Neural progenitor cell (in vitro differentiated cells): ENCODE results near the gene MTRFR.

Experiments used
- EZH2 ChIP-seq: fragments of 200-600 bp; sonication (generic); IDR thresholded peaks from 2 replicates; pipeline ENCODE4 v1.6.1; 2017; ENCODE audit warnings: antibody characterized with exemption, mild to moderate bottlenecking, moderate library complexity
- EZH2phosphoT487 ChIP-seq: fragments of 200-600 bp; sonication (generic); IDR thresholded peaks from 2 replicates; pipeline ENCODE4 v1.6.1; 2017; ENCODE audit warnings: antibody characterized with exemption
- TF ChIP-seq, protein P1 (sequence below): fragments of 200-600 bp; sonication (generic); IDR thresholded peaks from 2 replicates; pipeline ENCODE4 v1.5.1; 2017; ENCODE audit warnings: antibody characterized with exemption, mild to moderate bottlenecking

DNA sequence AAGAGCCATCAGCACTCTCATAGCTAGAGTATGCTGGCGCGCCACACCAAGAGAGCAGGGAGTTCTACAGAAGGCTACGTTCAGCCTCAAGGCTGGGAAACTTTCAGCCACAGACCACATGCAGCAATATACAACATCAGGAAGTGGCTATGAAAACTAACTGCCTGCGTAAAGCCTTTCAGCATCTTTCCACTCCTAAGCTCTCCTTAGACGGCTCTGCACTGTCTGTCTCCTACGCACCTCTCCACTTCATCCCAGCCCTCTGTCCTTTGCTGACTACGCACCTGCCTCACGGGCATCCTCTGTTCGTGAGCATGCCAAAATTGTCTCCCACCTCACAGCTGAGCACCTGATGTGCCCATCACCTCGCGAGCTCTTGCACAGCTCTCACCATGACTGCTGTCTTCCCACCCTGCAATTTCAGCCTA lies 10.0 kb upstream of the MTRFR start:
- TF ChIP-seq, protein P1, sequence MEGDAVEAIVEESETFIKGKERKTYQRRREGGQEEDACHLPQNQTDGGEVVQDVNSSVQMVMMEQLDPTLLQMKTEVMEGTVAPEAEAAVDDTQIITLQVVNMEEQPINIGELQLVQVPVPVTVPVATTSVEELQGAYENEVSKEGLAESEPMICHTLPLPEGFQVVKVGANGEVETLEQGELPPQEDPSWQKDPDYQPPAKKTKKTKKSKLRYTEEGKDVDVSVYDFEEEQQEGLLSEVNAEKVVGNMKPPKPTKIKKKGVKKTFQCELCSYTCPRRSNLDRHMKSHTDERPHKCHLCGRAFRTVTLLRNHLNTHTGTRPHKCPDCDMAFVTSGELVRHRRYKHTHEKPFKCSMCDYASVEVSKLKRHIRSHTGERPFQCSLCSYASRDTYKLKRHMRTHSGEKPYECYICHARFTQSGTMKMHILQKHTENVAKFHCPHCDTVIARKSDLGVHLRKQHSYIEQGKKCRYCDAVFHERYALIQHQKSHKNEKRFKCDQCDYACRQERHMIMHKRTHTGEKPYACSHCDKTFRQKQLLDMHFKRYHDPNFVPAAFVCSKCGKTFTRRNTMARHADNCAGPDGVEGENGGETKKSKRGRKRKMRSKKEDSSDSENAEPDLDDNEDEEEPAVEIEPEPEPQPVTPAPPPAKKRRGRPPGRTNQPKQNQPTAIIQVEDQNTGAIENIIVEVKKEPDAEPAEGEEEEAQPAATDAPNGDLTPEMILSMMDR = no peak
- TF ChIP-seq EZH2phosphoT487 (no peak), EZH2 (no peak)
